HG02798 (cell line): ENCODE data around the gene CLCN1.
"Not testable (repeated sequence)": the region's sequence is repeated elsewhere in the genome, so short reads cannot be mapped to it uniquely, and the experiment has no call there.

Experiments used
- ATAC-seq: cut with Tn5 transposase; IDR thresholded peaks from one replicate; pipeline ENCODE4 v1.9.1; 2021; ENCODE audit warnings: mild to moderate bottlenecking; ENCODE audit not compliant: unreplicated experiment, poor library complexity

CLCN1 gene

GRCh38 chr7:143382791-143383641, 67.1 kb downstream of the CLCN1 start:
- ATAC-seq: no peak

DNA sequence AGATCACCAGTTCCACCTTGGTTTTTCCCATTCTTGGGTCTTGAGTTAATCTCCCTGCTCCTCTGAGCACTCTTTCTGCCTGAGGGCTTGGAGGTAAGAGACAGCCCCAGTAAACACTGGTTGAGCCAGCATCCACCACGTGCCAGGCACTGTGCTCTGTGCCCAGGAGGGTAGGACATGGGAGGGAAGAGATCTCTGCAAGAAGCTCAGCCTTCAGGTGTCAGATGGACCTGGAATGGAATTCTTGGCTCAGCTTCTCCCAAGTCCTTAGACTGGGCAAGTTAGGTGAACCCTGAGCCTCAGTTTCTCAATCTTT, 67.7 kb downstream of the CLCN1 start:
- ATAC-seq: no peak

GRCh38 chr7:143384148-143384547, 68.2 kb downstream of the CLCN1 start:
- ATAC-seq: no peak

GRCh38 chr7:143384661-143385631, 69.0 kb downstream of the CLCN1 start:
- ATAC-seq: no peak

GRCh38 chr7:143385891-143386781, 70.2 kb downstream of the CLCN1 start:
- ATAC-seq: peak; percentile 36

- no peak for ATAC-seq
These were observed 71.5 kb downstream of the CLCN1 start for GRCh38 chr7:143387156-143387975.

GRCh38 chr7:143388051-143388450, 72.1 kb downstream of the CLCN1 start:
- ATAC-seq: no peak

GRCh38 chr7:143388491-143389101, 72.7 kb downstream of the CLCN1 start:
- ATAC-seq: no peak

DNA sequence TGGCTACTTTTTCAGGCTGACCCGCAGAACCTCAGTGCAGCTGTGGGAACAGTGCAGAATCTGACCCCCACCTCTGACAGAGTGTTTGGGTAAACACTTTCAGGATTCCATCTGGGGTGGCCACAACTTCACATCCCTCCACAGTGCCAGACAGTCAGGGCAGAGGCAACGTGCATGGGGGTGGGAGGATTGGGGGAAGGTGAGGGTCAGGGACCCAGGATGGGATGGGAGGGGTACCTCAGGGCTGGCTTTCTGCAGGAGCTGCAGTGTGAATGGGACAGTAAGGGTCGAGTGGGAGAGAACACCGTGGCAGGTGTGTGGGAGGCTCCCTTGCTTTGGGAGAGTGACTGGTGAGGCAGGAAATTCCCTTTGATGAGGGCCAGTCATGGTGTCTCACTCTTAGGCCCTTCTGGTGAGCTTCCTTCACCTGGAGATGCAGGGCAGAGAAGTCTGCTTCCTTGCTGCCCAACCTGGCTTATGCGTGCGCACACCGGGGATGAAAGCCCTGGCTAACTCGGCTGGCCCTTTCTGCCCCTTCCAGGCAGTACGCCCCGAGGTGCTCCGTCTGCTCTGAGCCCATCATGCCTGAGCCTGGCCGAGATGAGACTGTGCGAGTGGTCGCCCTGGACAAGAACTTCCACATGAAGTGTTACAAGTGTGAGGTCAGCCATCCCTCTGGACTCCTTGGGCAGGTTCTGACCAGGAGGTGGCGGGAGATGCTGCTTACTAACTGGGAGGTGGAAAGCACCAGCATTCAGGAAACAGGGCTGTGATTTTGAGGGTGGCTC, 73.6 kb downstream of the CLCN1 start:
- ATAC-seq: no peak

- ATAC-seq: no peak
These were observed 74.3 kb downstream of the CLCN1 start for GRCh38 chr7:143390104-143390772.

DNA sequence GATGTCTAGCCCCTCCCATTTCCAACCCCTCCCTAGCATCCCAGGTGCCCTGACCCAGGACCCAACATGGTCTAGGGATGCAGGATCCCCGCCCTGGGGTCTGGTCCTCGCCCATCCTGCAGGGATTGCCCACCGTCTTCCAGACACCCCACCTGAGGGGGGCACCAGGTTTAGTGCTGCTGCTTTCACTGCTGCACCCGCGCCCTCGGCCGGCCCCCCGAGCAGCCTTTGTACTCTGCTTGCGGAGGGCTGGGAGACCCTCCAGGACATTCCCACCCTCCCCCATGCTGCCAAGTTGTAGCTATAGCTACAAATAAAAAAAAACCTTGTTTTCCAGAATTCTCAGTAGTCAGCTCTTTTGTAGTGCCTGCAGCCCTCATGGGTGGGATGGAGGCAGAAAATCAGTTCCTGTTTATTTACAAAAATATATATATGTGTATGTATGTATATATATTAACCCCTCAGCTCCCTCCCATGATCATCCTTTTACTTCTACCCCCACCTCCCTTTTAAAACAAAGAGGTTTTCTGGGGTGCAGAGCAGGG, 74.9 kb downstream of the CLCN1 start:
- ATAC-seq: no peak

DNA sequence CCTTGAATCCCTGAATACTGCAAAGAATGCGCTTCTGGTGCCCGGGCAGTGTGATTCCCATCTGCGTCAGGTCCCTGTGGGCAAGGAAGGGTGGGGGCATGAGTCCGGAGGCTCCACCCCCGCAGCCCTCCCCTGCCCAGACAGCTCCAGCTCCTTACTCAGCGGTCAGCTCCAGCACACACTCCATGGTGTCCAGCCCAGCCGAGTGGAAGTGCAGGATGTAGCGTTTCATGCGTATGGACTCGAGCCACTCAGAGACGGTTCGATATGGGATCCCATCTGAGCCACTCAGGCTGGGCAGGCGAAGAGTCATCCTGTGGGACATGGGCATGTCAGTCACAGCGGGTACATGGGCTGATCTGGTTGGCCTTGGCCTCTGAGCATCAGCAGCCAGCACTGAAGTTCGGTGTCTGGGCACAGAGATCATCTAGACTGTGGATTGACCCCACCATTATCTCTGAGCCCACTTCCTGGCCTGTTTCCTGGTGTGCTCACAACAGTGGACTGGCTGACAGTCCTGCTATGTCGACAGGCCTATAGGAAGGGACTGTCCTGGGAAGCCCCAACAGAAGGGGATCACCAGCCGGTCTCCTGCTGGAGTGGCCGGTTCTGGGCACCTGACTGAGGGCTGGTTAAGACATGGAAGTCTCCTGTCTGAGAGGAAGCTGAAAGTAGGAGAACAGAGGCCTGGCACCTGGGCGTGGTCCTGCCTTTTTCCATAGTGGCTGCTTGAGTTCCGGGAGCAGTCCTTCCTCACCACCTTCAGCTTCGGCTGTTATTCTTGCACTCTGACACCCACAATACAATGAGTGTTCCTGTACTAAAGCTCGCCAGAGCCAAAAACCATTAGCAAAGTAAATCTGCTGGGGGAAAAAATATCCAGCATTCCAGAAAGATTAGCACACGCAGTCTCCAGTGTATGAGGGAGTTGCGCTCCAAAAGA, 75.8 kb downstream of the CLCN1 start:
- no peak for ATAC-seq

DNA sequence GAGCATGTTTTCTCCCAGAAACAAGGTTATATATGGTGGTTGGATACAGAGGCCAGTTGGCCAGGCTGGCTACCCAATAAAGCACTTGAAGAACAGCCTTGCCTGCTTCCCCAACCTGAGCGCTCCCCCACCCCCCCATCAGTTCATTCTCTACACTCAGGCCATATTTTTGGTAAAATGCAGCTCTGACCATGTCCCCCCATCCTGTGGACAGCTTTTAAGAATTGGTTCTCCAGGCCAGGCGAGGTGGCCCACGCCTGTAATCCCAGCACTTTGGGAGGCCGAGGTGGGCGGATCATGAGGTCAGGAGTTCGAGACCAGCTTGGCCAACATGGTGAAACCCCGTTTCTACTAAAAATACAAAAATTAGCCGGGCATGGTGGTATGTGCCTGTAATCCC, 76.5 kb downstream of the CLCN1 start:
- not testable (repeated sequence) for ATAC-seq

DNA sequence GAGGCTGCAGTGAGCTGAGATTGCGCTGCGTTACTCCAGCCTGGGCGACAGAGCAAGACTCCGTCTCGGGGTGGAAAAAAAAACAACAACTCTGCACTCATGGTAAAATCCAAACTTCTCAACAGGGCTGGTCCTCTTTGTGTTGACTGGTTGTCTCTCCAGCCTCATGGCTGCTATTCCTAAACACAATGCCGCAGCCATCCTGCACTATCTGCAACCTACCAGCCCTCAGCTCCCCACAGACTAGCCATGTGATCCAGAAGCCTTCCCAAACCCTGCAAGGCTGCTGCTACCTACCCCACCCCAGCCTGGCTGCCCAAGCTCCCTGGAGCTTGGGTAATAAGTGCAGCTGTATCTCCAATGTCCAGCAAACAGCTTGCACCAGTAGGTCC, 77.0 kb downstream of the CLCN1 start:
- no peak for ATAC-seq

DNA sequence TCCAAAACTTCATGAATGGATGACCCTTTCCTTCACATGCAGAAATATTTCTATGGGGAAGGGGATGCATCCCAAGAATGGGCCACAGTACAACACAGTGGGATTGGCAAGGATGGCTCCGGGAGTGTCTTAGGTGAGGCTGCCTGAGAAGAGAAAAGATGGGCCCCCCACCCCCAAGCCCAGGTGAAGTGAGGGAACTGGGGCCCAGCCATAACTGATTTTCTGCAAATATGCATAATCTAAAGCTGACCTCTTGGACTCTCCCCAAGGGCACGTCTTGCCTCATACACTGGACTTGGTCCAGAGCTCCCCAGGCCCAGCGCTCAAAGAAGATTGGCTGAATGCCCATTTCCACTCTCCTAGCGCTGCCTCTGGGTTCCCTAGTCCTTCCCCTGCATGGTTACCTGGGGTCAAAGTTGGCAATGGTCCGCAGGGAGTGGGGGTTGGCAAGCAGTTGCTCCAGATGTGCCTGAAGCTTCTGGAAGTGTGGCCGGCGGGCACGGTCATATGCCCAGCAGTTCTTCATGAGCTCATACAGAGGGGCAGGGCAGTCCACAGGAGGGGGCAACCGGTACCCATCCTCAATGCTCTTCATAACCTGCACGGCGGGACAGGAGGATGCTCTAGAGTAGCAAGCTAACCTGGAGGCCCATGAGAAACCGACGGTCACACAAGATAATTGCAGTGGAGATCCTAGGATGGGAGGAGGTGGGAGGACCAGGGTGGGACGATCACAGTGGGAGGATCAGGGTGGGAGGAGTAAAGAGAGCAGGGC, 77.5 kb downstream of the CLCN1 start:
- no peak for ATAC-seq

DNA sequence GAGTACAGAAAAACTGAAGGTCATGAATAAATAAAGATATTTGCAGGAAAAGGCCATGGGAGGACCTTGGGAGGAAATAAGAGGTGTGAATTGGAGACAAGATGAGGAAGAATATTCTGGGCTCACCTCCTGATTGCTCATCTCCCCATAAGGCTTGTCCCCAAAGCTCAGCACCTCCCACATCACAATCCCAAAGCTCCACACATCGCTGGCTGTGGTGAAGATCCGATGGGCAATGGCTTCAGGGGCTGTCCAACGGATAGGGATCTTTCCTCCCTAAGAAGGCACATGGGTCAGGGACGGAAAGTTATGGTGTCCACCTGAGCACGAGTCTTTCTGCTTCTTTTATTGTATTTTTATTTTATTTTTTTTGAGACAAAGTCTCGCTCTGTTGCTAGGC, 78.2 kb downstream of the CLCN1 start:
- no peak for ATAC-seq
